HCT116 (cell line): ENCODE measurements around the gene EVC. TPM values are rescaled to one million over a fixed set of nuclear protein-coding genes. Genes with fewer than 3 reads are reported as not detected.

Source experiments
- ATAC-seq: fragments of 200-7000 bp; cut with Tn5 transposase; 2 replicates; pipeline ENCODE4 v1.9.1; 2020; ENCODE audit warnings: mild to moderate bottlenecking, moderate library complexity
- BruUV-seq: library from RNA; stranded (reverse); fragments of 400-500 nt; replicated peaks from 2 replicates; lab custom pipeline; 2021; lab: Mats Ljungman, UMichigan
- CTCF ChIA-PET: fragments of 300-600 bp; sonication (Branson Sonifier 250); formaldehyde crosslinking; loops from one replicate; lab custom pipeline; 2021; ENCODE audit warnings: antibody characterized with exemption; lab: Charles Lee
- POLR2A ChIA-PET: fragments of 300-600, 350-600 bp; sonication (Branson Sonifier 250); formaldehyde crosslinking; loops from one replicate; lab custom pipeline; 2021; ENCODE audit warnings: antibody characterized with exemption; lab: Charles Lee
- RAD21 ChIA-PET, 2 experiments: fragments of 300-600 bp; sonication (Branson Sonifier 250); formaldehyde crosslinking; loops; one replicate each; lab custom pipeline; 2023; ENCODE audit warnings: low total read pairs in 2 of 2; ENCODE audit not compliant: uncharacterized antibody in 2 of 2, unreplicated experiment in 2 of 2, low non-redundant PET in 1 of 2; lab: Charles Lee
- DNase-seq: peaks from one replicate; pipeline ENCODE4 v3.0.0-alpha.2; 2010; ENCODE audit warnings: low read depth, low spot score
- H2AFZ ChIP-seq: fragments of 200-600 bp; shearing (Covaris generic), sonication (generic); 2 replicates; pipeline ENCODE4 v1.6.1; 2017; ENCODE audit warnings: low read depth, mixed run types, mixed read lengths, antibody characterized with exemption, low read length; ENCODE audit not compliant: poor library complexity, severe bottlenecking
- H3K27ac ChIP-seq: 2 replicates; pipeline ENCODE4 v1.5.1; 2012; ENCODE audit warnings: low read depth, low read length
- H3K27me3 ChIP-seq: fragments of 200-600 bp; sonication (generic); 2 replicates; pipeline ENCODE4 v1.6.1; 2016; ENCODE audit warnings: mixed run types, low read length, mixed read lengths; ENCODE audit not compliant: insufficient read depth
- H3K36me3 ChIP-seq, 2 experiments: fragments of 200-500 bp in 1 of 2; fragments of 200-600 bp in 1 of 2; sonication (Bioruptor generic) in 1 of 2; sonication (generic) in 1 of 2; 2 replicates each; pipeline versions ENCODE4 v1.5.1 to v1.6.1; 2014 to 2016; ENCODE audit warnings: low read length in 2 of 2, inconsistent platforms in 1 of 2, mixed read lengths in 1 of 2, mixed run types in 1 of 2; ENCODE audit not compliant: insufficient read depth in 2 of 2, control insufficient read depth in 1 of 2
- H3K4me1 ChIP-seq, 2 experiments: fragments of 200-600 bp in 1 of 2; sonication (generic) in 1 of 2; 2 replicates each; pipeline versions ENCODE4 v1.5.1 to v1.6.1; 2012 to 2017; ENCODE audit warnings: low read length in 2 of 2, inconsistent platforms in 1 of 2, mild to moderate bottlenecking in 1 of 2, mixed read lengths in 1 of 2, mixed run types in 1 of 2, moderate library complexity in 1 of 2; ENCODE audit not compliant: insufficient read depth in 2 of 2, control insufficient read depth in 1 of 2
- H3K4me2 ChIP-seq: fragments of 200-600 bp; sonication (generic); 2 replicates; pipeline ENCODE4 v1.6.1; 2017; ENCODE audit warnings: mixed run types, low read length, mixed read lengths
- H3K4me3 ChIP-seq, 2 experiments: fragments of 200-600 bp in 1 of 2; sonication (generic) in 1 of 2; replicated peaks in 1 of 2; 2 replicates each; pipeline ENCODE4 v1.5.1; 2011 to 2016; ENCODE audit warnings: low read length in 2 of 2, control low read depth in 1 of 2, low read depth in 1 of 2, mild to moderate bottlenecking in 1 of 2, mixed read lengths in 1 of 2, mixed run types in 1 of 2
- H3K79me2 ChIP-seq: fragments of 200-600 bp; sonication (generic); 2 replicates; pipeline ENCODE4 v1.6.1; 2017; ENCODE audit warnings: mild to moderate bottlenecking, mixed run types, low read length, moderate library complexity, mixed read lengths; ENCODE audit not compliant: insufficient read depth
- H3K9ac ChIP-seq: fragments of 200-600 bp; sonication (generic); 2 replicates; pipeline ENCODE4 v1.6.1; 2016; ENCODE audit warnings: low read length, mixed read lengths
- H3K9me2 ChIP-seq: fragments of 200-600 bp; sonication (generic), shearing (Covaris generic); 2 replicates; pipeline ENCODE4 v1.6.1; 2017; ENCODE audit warnings: mixed run types, mild to moderate bottlenecking, moderate library complexity; ENCODE audit not compliant: insufficient read depth
- H3K9me3 ChIP-seq, 2 experiments: fragments of 200-500 bp in 1 of 2; fragments of 200-600 bp in 1 of 2; sonication (Bioruptor generic) in 1 of 2; sonication (generic) in 1 of 2; 2 replicates each; pipeline ENCODE4 v1.6.1; 2014 to 2017; ENCODE audit warnings: low read length in 2 of 2, mixed read lengths in 2 of 2, inconsistent platforms in 1 of 2, low read depth in 1 of 2, mild to moderate bottlenecking in 1 of 2, mixed run types in 1 of 2, moderate library complexity in 1 of 2; ENCODE audit not compliant: control insufficient read depth in 1 of 2, insufficient read depth in 1 of 2
- H4K20me1 ChIP-seq: fragments of 200-600 bp; sonication (generic), shearing (Covaris generic); 2 replicates; pipeline ENCODE4 v1.6.1; 2017; ENCODE audit warnings: mixed run types, mild to moderate bottlenecking, moderate library complexity; ENCODE audit not compliant: insufficient read depth
- CBX3 ChIP-seq: IDR thresholded peaks from 2 replicates; pipeline ENCODE4 v1.6.1; 2012; ENCODE audit warnings: low read depth
- FOSL1 ChIP-seq: IDR thresholded peaks from 2 replicates; pipeline ENCODE4 v1.6.1; 2012; ENCODE audit warnings: low read depth
- JUND ChIP-seq: IDR thresholded peaks from 2 replicates; pipeline ENCODE4 v1.6.1; 2012
- POLR2AphosphoS5 ChIP-seq: IDR thresholded peaks from 2 replicates; pipeline ENCODE4 v1.6.1; 2011; ENCODE audit warnings: mild to moderate bottlenecking, low read depth, low read length, moderate library complexity
- RAD21 ChIP-seq: IDR thresholded peaks from 2 replicates; pipeline ENCODE4 v1.6.1; 2012; ENCODE audit warnings: low read depth, mild to moderate bottlenecking
- SP1 ChIP-seq: IDR thresholded peaks from 2 replicates; pipeline ENCODE4 v1.6.1; 2012; ENCODE audit warnings: low read depth
- YY1 ChIP-seq: IDR thresholded peaks from 2 replicates; pipeline ENCODE4 v1.6.1; 2011; ENCODE audit warnings: low read length, low read depth, moderate library complexity, mild to moderate bottlenecking; ENCODE audit not compliant: insufficient replicate concordance; ENCODE audit errors: extremely low read depth
- intact Hi-C: fragments of 100-400 bp; cut with micrococcal nuclease; formaldehyde crosslinking; loops from 2 replicates; pipeline ENCODE4 v1.10.0; 2022
- total RNA-seq: library from RNA; stranded (reverse); gene quantifications from one replicate; pipeline ENCODE4 v1.2.1, GENCODE V29; 2021; ENCODE audit not compliant: unreplicated experiment
- TF ChIP-seq, protein P1 (sequence below): IDR thresholded peaks from 2 replicates; pipeline ENCODE4 v1.6.1; 2011; ENCODE audit warnings: mild to moderate bottlenecking, low read length, moderate library complexity; ENCODE audit not compliant: insufficient replicate concordance; ENCODE audit errors: extremely low read depth
- TF ChIP-seq, protein P2 (sequence below): IDR thresholded peaks from 2 replicates; pipeline ENCODE4 v1.6.1; 2012

EVC gene
- total RNA-seq, 1 experiment from 2014 or later = 0.15 TPM

DNA sequence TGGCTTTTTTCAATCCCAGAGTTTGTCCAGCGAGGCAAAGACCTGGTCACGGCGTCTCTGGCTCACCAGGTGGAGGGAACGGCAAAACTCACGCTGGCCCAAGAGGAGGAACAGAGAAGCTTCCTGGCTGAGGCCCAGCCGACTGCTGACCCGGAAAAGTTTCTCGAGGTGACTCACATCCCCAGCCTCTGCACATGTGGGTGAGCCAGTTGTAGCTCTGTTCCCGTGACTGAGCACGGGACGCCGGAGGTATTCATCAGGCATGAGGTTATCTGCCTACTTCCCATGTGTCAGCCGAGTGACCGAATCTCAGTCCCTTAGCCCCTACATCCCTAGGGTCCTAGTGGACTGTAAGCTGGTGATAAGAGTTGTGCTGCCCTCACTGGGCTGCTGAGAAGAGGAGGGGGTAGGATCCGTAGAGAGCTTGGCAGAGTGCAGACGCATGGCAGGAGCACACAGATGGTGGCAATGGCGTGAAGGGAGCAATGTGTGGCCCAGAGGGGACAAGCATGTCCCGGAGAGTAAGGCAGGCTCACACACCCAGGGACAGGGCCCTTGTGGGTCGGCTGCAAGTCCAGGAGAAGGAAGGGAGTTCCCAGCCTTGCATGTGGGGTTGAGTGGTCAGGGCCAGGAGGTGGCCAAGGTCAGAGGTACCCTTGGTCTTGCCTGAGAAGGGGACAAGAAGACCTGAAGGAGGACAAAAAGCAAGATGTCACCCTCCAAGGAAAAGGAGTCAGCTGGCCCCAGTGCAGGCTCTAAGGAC lies 42.9 kb downstream of the EVC start:
- CTCF ChIA-PET = no interaction called here
- Histone ChIP-seq H3K9ac (peak overlapping the region; percentile 67), H3K27ac (peak overlapping the region; percentile 54), H3K4me3 (peak overlapping the region; percentile 37 to 53), H3K27me3 (no peaks in the 10 kb centered on the region), H2AFZ (no peak overlapping the region), H3K4me2 (peak overlapping the region; percentile 78), H3K9me3 (no peaks in the 10 kb centered on the region), H3K9me2 (no peaks in the 10 kb centered on the region), H4K20me1 (no peaks in the 10 kb centered on the region), H3K4me1 (peaks cover 16 to 49% of the 10 kb centered on the region in 2 experiments), H3K36me3 (no peaks in the 10 kb centered on the region), H3K79me2 (no peaks in the 10 kb centered on the region)
- peak; percentile 84 for ATAC-seq
- POLR2A ChIA-PET = interaction anchor here (0.7 to 1.5 kb wide), 4 partner anchors 10 to 59 kb away, joined by 3 to 6 read pairs (median 3); no protein-coding TSS in a partner anchor
- DNase-seq = peak; percentile 71
- RAD21 ChIA-PET = no interaction called here
- BruUV-seq = no TSS peak
- TF ChIP-seq YY1 (no peak), FOSL1 (peak; percentile 78), JUND (peak; percentile 79), SP1 (peak; percentile 48; the same call in 1 of the 2 replicates), RAD21 (no peak), POLR2AphosphoS5 (peak; percentile 62; the same call in 1 of the 2 replicates), CBX3 (peak; percentile 81; the same call in 1 of the 2 replicates)
- TF ChIP-seq, protein P1, sequence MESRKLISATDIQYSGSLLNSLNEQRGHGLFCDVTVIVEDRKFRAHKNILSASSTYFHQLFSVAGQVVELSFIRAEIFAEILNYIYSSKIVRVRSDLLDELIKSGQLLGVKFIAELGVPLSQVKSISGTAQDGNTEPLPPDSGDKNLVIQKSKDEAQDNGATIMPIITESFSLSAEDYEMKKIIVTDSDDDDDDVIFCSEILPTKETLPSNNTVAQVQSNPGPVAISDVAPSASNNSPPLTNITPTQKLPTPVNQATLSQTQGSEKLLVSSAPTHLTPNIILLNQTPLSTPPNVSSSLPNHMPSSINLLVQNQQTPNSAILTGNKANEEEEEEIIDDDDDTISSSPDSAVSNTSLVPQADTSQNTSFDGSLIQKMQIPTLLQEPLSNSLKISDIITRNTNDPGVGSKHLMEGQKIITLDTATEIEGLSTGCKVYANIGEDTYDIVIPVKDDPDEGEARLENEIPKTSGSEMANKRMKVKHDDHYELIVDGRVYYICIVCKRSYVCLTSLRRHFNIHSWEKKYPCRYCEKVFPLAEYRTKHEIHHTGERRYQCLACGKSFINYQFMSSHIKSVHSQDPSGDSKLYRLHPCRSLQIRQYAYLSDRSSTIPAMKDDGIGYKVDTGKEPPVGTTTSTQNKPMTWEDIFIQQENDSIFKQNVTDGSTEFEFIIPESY = no peak
- TF ChIP-seq, protein P2, sequence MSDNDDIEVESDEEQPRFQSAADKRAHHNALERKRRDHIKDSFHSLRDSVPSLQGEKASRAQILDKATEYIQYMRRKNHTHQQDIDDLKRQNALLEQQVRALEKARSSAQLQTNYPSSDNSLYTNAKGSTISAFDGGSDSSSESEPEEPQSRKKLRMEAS = peak; percentile 93
- intact Hi-C loops = no loop called here
